Measurements from ENCODE around the gene IL3RA. TPM values are rescaled to one million over a fixed set of nuclear protein-coding genes. Genes with fewer than 3 reads are reported as not detected.

IL3RA gene
- polyA plus RNA-seq, 1 of the 3 experiments (the other 2 are of a cell fraction): not detected

GRCh38 chrX:1412551-1413161 lies 76.1 kb downstream of the IL3RA start:
- H3K4me3 ChIP-seq (ENCODE audit: low read depth in 2 of 2, low read length in 1 of 2): no peak overlapping the region
- TF ChIP-seq MEF2A (IDR thresholded peaks at IDR 0.05; ENCODE audit: borderline replicate concordance, low read depth) (no peak), JUND (IDR thresholded peaks at IDR 0.05) (no peak), USF1 (IDR thresholded peaks at IDR 0.05; ENCODE audit: borderline replicate concordance, low read depth) (no peak), NFIC (IDR thresholded peaks at IDR 0.05; ENCODE audit: borderline replicate concordance) (no peak), FOXJ3 (CRISPR knock-in tag; IDR thresholded peaks at IDR 0.05) (no peak), YY1 (IDR thresholded peaks at IDR 0.05; ENCODE audit: low read depth) (no peak), GATA2 (CRISPR knock-in tag; IDR thresholded peaks at IDR 0.05) (no peak), RCOR1 (IDR thresholded peaks at IDR 0.05; ENCODE audit: low read length) (no peak), RFX5 (IDR thresholded peaks at IDR 0.05; ENCODE audit: low read length) (no peak), FOSL2 (IDR thresholded peaks at IDR 0.05; ENCODE audit: borderline replicate concordance, low read depth) (no peak), SMC3 (IDR thresholded peaks at IDR 0.05; ENCODE audit: low read depth, low read length) (no peak)
- 91% methylated on average over 31 of the region's 31 CpGs for WGBS (ENCODE audit: low lambda C conversion rate)
- peaks cover 5 to 14% of the 10 kb centered on the region in 2 experiments for H3K36me3 ChIP-seq (replicated peaks in 1 of 2; ENCODE audit: control insufficient read depth in 1 of 2, insufficient read depth in 2 of 2, low read length in 1 of 2)
- CTCF ChIA-PET: no interaction called here
- H3F3A ChIP-seq (replicated peaks; ENCODE audit: insufficient read depth): no peaks in the 10 kb centered on the region
- POLR2A ChIA-PET: no interaction called here
- H4K20me1 ChIP-seq (ENCODE audit: insufficient read depth): no peaks in the 10 kb centered on the region
- no peak for DNase-seq
- no peaks in the 10 kb centered on the region for H3K79me2 ChIP-seq (ENCODE audit: insufficient read depth)
- no peaks in the 10 kb centered on the region for H3K9me2 ChIP-seq
- no peaks in the 10 kb centered on the region for H3K9me3 ChIP-seq
- no peak overlapping the region for H2AFZ ChIP-seq (ENCODE audit: low read depth)
- H3K27ac ChIP-seq (ENCODE audit: low read depth in 2 of 2, low read length in 1 of 2): no peak overlapping the region
- H3K9ac ChIP-seq: no peak overlapping the region
- no peaks in the 10 kb centered on the region for H3K4me1 ChIP-seq (ENCODE audit: control insufficient read depth in 1 of 2, insufficient read depth in 2 of 2, low read depth in 1 of 2, low read length in 1 of 2)
- H3K27me3 ChIP-seq (ENCODE audit: insufficient read depth): no peaks in the 10 kb centered on the region
- H3K4me2 ChIP-seq: no peak overlapping the region

GRCh38 chrX:1416327-1416784 lies 79.8 kb downstream of the IL3RA start:
- Histone ChIP-seq H3K79me2 (ENCODE audit: insufficient read depth) (no peaks in the 10 kb centered on the region), H3K9me3 (no peaks in the 10 kb centered on the region), H2AFZ (ENCODE audit: low read depth) (no peak overlapping the region), H3K27me3 (ENCODE audit: insufficient read depth) (no peaks in the 10 kb centered on the region), H3K27ac (ENCODE audit: low read depth in 2 of 2, low read length in 1 of 2) (no peak overlapping the region), H3K4me1 (ENCODE audit: control insufficient read depth in 1 of 2, insufficient read depth in 2 of 2, low read depth in 1 of 2, low read length in 1 of 2) (no peaks in the 10 kb centered on the region), H3K9ac (no peak overlapping the region), H3F3A (replicated peaks; ENCODE audit: insufficient read depth) (peaks cover 8% of the 10 kb centered on the region), H4K20me1 (ENCODE audit: insufficient read depth) (no peaks in the 10 kb centered on the region), H3K4me3 (ENCODE audit: low read depth in 2 of 2, low read length in 1 of 2) (no peak overlapping the region), H3K36me3 (replicated peaks in 1 of 2; ENCODE audit: control insufficient read depth in 1 of 2, insufficient read depth in 2 of 2, low read length in 1 of 2) (peaks cover 12 to 15% of the 10 kb centered on the region in 2 experiments), H3K4me2 (no peak overlapping the region), H3K9me2 (no peaks in the 10 kb centered on the region)
- DNase-seq: no peak
- 63% methylated on average over 15 of the region's 15 CpGs for WGBS (ENCODE audit: low lambda C conversion rate)
- ChIA-PET POLR2A (no interaction called here), CTCF (no interaction called here)
- no peak for TF ChIP-seq USF2 (IDR thresholded peaks at IDR 0.05; ENCODE audit: borderline replicate concordance, low read depth, low read length)
- no peak for TF ChIP-seq MEF2A (IDR thresholded peaks at IDR 0.05; ENCODE audit: borderline replicate concordance, low read depth)
- no peak for TF ChIP-seq PBX3 (IDR thresholded peaks at IDR 0.05)
- TF ChIP-seq TEAD4 (IDR thresholded peaks at IDR 0.05; ENCODE audit: borderline replicate concordance, insufficient read depth): no peak
- no peak for TF ChIP-seq ELF1 (IDR thresholded peaks at IDR 0.05)
- no peak for TF ChIP-seq FOXJ3 (CRISPR knock-in tag; IDR thresholded peaks at IDR 0.05)
- TF ChIP-seq TCF12 (IDR thresholded peaks at IDR 0.05): no peak
- no peak for TF ChIP-seq CTCF (IDR thresholded peaks at IDR 0.05)
- TF ChIP-seq CHD2 (IDR thresholded peaks at IDR 0.05; ENCODE audit: low read length, partially characterized antibody): no peak
- TF ChIP-seq MXI1 (IDR thresholded peaks at IDR 0.05; ENCODE audit: low read depth, low read length): no peak
- no peak for TF ChIP-seq GATA2 (CRISPR knock-in tag; IDR thresholded peaks at IDR 0.05)
- no peak for TF ChIP-seq JUND (IDR thresholded peaks at IDR 0.05)
- no peak for TF ChIP-seq FOSL2 (IDR thresholded peaks at IDR 0.05; ENCODE audit: borderline replicate concordance, low read depth)
- no peak for TF ChIP-seq RFX5 (IDR thresholded peaks at IDR 0.05; ENCODE audit: low read length)
- no peak for TF ChIP-seq EZH2phosphoT487 (IDR thresholded peaks at IDR 0.05; ENCODE audit: borderline replicate concordance, low read depth)
- no peak for TF ChIP-seq POLR2AphosphoS5 (IDR thresholded peaks at IDR 0.05; ENCODE audit: low read depth, low read length)

Measured in SK-N-SH (cell line).